ENCODE data around the gene S100A11. TPM values are rescaled to one million over a fixed set of nuclear protein-coding genes. Genes with fewer than 3 reads are reported as not detected.
A peak's percentile ranks its signal among the peaks of the same experiment; 100 is the strongest.

S100A11 gene
- total and polyA plus RNA-seq, 2 donors (not counting 1 experiment from before 2014, with no cell fraction given), result 26.2 to 31.4 TPM

- H3K27ac Mint-ChIP-seq, result no peak overlapping the region
- ChIA-PET POLR2A (no interaction called here), CTCF (interaction anchor here (1.0 to 9.2 kb wide), 6 partner anchors 10 to 85 kb away, joined by 3 to 54 read pairs (median 3); no protein-coding TSS in a partner anchor)
- no peak for TF ChIP-seq EZH2 (IDR thresholded peaks at IDR 0.05; ENCODE audit: borderline replicate concordance, insufficient read depth, low read depth, low read length, poor library complexity, severe bottlenecking)
- TF ChIP-seq CTCF (IDR thresholded peaks at IDR 0.05), result no peak
- H3K4me1 Mint-ChIP-seq, result no peaks in the 10 kb centered on the region
- H3K4me3 ChIP-seq (ENCODE audit: control extremely low read depth in 1 of 5, extremely low read depth in 1 of 5, insufficient read depth in 1 of 5, low read depth in 2 of 5, low read length in 4 of 5), result no peak overlapping the region
- no peaks in the 10 kb centered on the region for H3K9me3 Mint-ChIP-seq (ENCODE audit: insufficient read depth)
- no peak overlapping the region for H2AFZ ChIP-seq (ENCODE audit: insufficient read depth, low read depth, low read length, poor library complexity, severe bottlenecking)
- no peaks in the 10 kb centered on the region for H3K36me3 ChIP-seq (replicated peaks in 1 of 2; ENCODE audit: control extremely low read depth in 1 of 2, control insufficient read depth in 1 of 2, extremely low read depth in 1 of 2, insufficient read depth in 2 of 2, low read length in 1 of 2)
- H3K79me2 ChIP-seq (ENCODE audit: control insufficient read depth, insufficient read depth, low read length), result no peaks in the 10 kb centered on the region
- H3K4me3 Mint-ChIP-seq, result no peak overlapping the region
- DNase-seq, result no peak
- no peak for ATAC-seq (ENCODE audit: low read depth)
- peaks cover 47% of the 10 kb centered on the region for H3K27me3 Mint-ChIP-seq
- H4K20me1 ChIP-seq (ENCODE audit: control insufficient read depth, insufficient read depth, low read length, poor library complexity, severe bottlenecking), result no peaks in the 10 kb centered on the region
- intact Hi-C loops (cut with micrococcal nuclease), result no loop called here
- no peak overlapping the region for H3K4me2 ChIP-seq (replicated peaks; ENCODE audit: low read depth, low read length, poor library complexity, severe bottlenecking)
- H3K27me3 ChIP-seq (replicated peaks in 1 of 4; ENCODE audit: control extremely low read depth in 1 of 4, control insufficient read depth in 3 of 4, insufficient read depth in 4 of 4, low read length in 3 of 4), result peaks cover 0 to 30% (median 4%) of the 10 kb centered on the region in 4 experiments
- no peaks in the 10 kb centered on the region for H3K9me3 ChIP-seq (ENCODE audit: control extremely low read depth in 1 of 3, control insufficient read depth in 2 of 3, insufficient read depth in 1 of 3, low read length in 2 of 3)
- no peak overlapping the region for H3K27ac ChIP-seq (ENCODE audit: low read length in 2 of 2)
- H3K9ac ChIP-seq (ENCODE audit: low read length), result no peak overlapping the region
- 100% methylated on average over 1 of the region's 1 CpG for WGBS (ENCODE audit: insufficient coverage)
- no peaks in the 10 kb centered on the region for H3K4me1 ChIP-seq (ENCODE audit: control insufficient read depth in 2 of 2, insufficient read depth in 2 of 2, low read length in 2 of 2)
These were observed 21.9 kb downstream of the S100A11 start for GRCh38 chr1:152014943-152015342.

GRCh38 chr1:152013664-152014237 is 23.1 kb downstream of the S100A11 start:
- TF ChIP-seq CTCF (IDR thresholded peaks at IDR 0.05), result peak; percentile 38
- TF ChIP-seq EZH2 (IDR thresholded peaks at IDR 0.05; ENCODE audit: borderline replicate concordance, insufficient read depth, low read depth, low read length, poor library complexity, severe bottlenecking), result no peak
- Mint-ChIP-seq H3K9me3 (ENCODE audit: insufficient read depth) (no peaks in the 10 kb centered on the region), H3K27me3 (peaks cover 51% of the 10 kb centered on the region), H3K27ac (no peak overlapping the region), H3K4me3 (no peak overlapping the region), H3K4me1 (no peaks in the 10 kb centered on the region)
- Histone ChIP-seq H3K27ac (ENCODE audit: low read length in 2 of 2) (no peak overlapping the region), H3K36me3 (replicated peaks in 1 of 2; ENCODE audit: control extremely low read depth in 1 of 2, control insufficient read depth in 1 of 2, extremely low read depth in 1 of 2, insufficient read depth in 2 of 2, low read length in 1 of 2) (no peaks in the 10 kb centered on the region), H2AFZ (ENCODE audit: insufficient read depth, low read depth, low read length, poor library complexity, severe bottlenecking) (no peak overlapping the region), H3K79me2 (ENCODE audit: control insufficient read depth, insufficient read depth, low read length) (no peaks in the 10 kb centered on the region), H3K9ac (ENCODE audit: low read length) (no peak overlapping the region), H3K4me2 (replicated peaks; ENCODE audit: low read depth, low read length, poor library complexity, severe bottlenecking) (no peak overlapping the region), H3K4me3 (ENCODE audit: control extremely low read depth in 1 of 5, extremely low read depth in 1 of 5, insufficient read depth in 1 of 5, low read depth in 2 of 5, low read length in 4 of 5) (no peak overlapping the region), H3K27me3 (replicated peaks in 1 of 4; ENCODE audit: control extremely low read depth in 1 of 4, control insufficient read depth in 3 of 4, insufficient read depth in 4 of 4, low read length in 3 of 4) (peaks cover 0 to 27% (median 4%) of the 10 kb centered on the region in 4 experiments), H3K4me1 (ENCODE audit: control insufficient read depth in 2 of 2, insufficient read depth in 2 of 2, low read length in 2 of 2) (no peaks in the 10 kb centered on the region), H4K20me1 (ENCODE audit: control insufficient read depth, insufficient read depth, low read length, poor library complexity, severe bottlenecking) (no peaks in the 10 kb centered on the region), H3K9me3 (ENCODE audit: control extremely low read depth in 1 of 3, control insufficient read depth in 2 of 3, insufficient read depth in 1 of 3, low read length in 2 of 3) (no peaks in the 10 kb centered on the region)
- POLR2A ChIA-PET, result no interaction called here
- ATAC-seq (ENCODE audit: low read depth) (no peak), DNase-seq (peak; percentile 50)
- CTCF ChIA-PET, result interaction anchor here (0.9 to 9.2 kb wide), 8 partner anchors 14 to 84 kb away, joined by 3 to 54 read pairs (median 4); no protein-coding TSS in a partner anchor
- 5% methylated on average over 3 of the region's 3 CpGs for WGBS (ENCODE audit: insufficient coverage)
- intact Hi-C loops (cut with micrococcal nuclease), result no loop called here
